ENCODE measurements around the gene FXYD2. TPM values are rescaled to one million over a fixed set of nuclear protein-coding genes. Genes with fewer than 3 reads are reported as not detected.

The FXYD2 gene
- total RNA-seq, 2 donors from 2014 or later, result 3.0 TPM

GRCh38 chr11:117774553-117774952 lies 50.0 kb downstream of the FXYD2 start:
- H3K4me1 Mint-ChIP-seq, result no peaks in the 10 kb centered on the region
- H3K27ac Mint-ChIP-seq, result no peak overlapping the region
- no peak overlapping the region for H3K9ac ChIP-seq (ENCODE audit: extremely low read depth, low read length, poor library complexity, severe bottlenecking)
- H3K4me3 ChIP-seq (ENCODE audit: low read length), result no peak overlapping the region
- H3K27me3 Mint-ChIP-seq (ENCODE audit: insufficient read depth), result peaks cover 14% of the 10 kb centered on the region
- 91% methylated on average over 3 of the region's 3 CpGs; no CpG with 5 or more reads in 1 of the 2 experiments for WGBS, 2 experiments (ENCODE audit: insufficient coverage in 1 of 2, insufficient read length in 1 of 2)
- TF ChIP-seq CTCF (conservative IDR thresholded peaks at IDR 0.05), result no peak
- no peaks in the 10 kb centered on the region for H3K36me3 ChIP-seq (ENCODE audit: control insufficient read depth, insufficient read depth, low read length)
- no peak overlapping the region for H3K27ac ChIP-seq (ENCODE audit: low read depth, low read length)
- no peaks in the 10 kb centered on the region for H3K4me1 ChIP-seq (ENCODE audit: control insufficient read depth, insufficient read depth, low read length)
- peaks cover 9% of the 10 kb centered on the region for H3K36me3 Mint-ChIP-seq (ENCODE audit: low read depth)
- H3K27me3 ChIP-seq (ENCODE audit: control insufficient read depth, insufficient read depth, low read length, poor library complexity, severe bottlenecking), result peaks cover 24% of the 10 kb centered on the region
- no peak overlapping the region for H3K4me3 Mint-ChIP-seq
- no peaks in the 10 kb centered on the region for H3K9me3 Mint-ChIP-seq
- H3K9me3 ChIP-seq (ENCODE audit: control insufficient read depth, low read length), result no peaks in the 10 kb centered on the region
- DNase-seq, result no peak

GRCh38 chr11:117772360-117772759 lies 52.2 kb downstream of the FXYD2 start:
- H3K27me3 Mint-ChIP-seq (ENCODE audit: insufficient read depth), result peaks cover 9% of the 10 kb centered on the region
- Histone ChIP-seq H3K9me3 (ENCODE audit: control insufficient read depth, low read length) (no peaks in the 10 kb centered on the region), H3K9ac (ENCODE audit: extremely low read depth, low read length, poor library complexity, severe bottlenecking) (no peak overlapping the region), H3K4me1 (ENCODE audit: control insufficient read depth, insufficient read depth, low read length) (peaks cover 4% of the 10 kb centered on the region), H3K36me3 (ENCODE audit: control insufficient read depth, insufficient read depth, low read length) (no peaks in the 10 kb centered on the region), H3K27me3 (ENCODE audit: control insufficient read depth, insufficient read depth, low read length, poor library complexity, severe bottlenecking) (peaks cover 28% of the 10 kb centered on the region), H3K4me3 (ENCODE audit: low read length) (no peak overlapping the region), H3K27ac (ENCODE audit: low read depth, low read length) (no peak overlapping the region)
- no peak overlapping the region for H3K4me3 Mint-ChIP-seq
- peaks cover 9% of the 10 kb centered on the region for H3K36me3 Mint-ChIP-seq (ENCODE audit: low read depth)
- H3K9me3 Mint-ChIP-seq, result no peaks in the 10 kb centered on the region
- H3K27ac Mint-ChIP-seq, result no peak overlapping the region
- TF ChIP-seq CTCF (conservative IDR thresholded peaks at IDR 0.05), result no peak
- WGBS, 2 experiments (ENCODE audit: insufficient coverage in 1 of 2, insufficient read length in 1 of 2), result 90 to 94% methylated on average over 3 to 6 of the region's 6 CpGs
- peaks cover 1% of the 10 kb centered on the region for H3K4me1 Mint-ChIP-seq
- DNase-seq, result no peak

GRCh38 chr11:117771841-117772240 lies 52.7 kb downstream of the FXYD2 start:
- whole genome bisulfite sequencing, 2 experiments (ENCODE audit: insufficient coverage in 1 of 2, insufficient read length in 1 of 2), result 91 to 96% methylated on average over 7 of the region's 7 CpGs
- TF ChIP-seq CTCF (conservative IDR thresholded peaks at IDR 0.05), result no peak
- H3K27me3 ChIP-seq (ENCODE audit: control insufficient read depth, insufficient read depth, low read length, poor library complexity, severe bottlenecking), result peaks cover 32% of the 10 kb centered on the region
- no peak overlapping the region for H3K4me3 ChIP-seq (ENCODE audit: low read length)
- DNase-seq, result no peak
- Mint-ChIP-seq H3K4me3 (no peak overlapping the region), H3K4me1 (peaks cover 2% of the 10 kb centered on the region), H3K36me3 (ENCODE audit: low read depth) (peaks cover 7% of the 10 kb centered on the region), H3K9me3 (no peaks in the 10 kb centered on the region), H3K27ac (no peak overlapping the region), H3K27me3 (ENCODE audit: insufficient read depth) (peaks cover 9% of the 10 kb centered on the region)
- H3K9ac ChIP-seq (ENCODE audit: extremely low read depth, low read length, poor library complexity, severe bottlenecking), result no peak overlapping the region
- no peaks in the 10 kb centered on the region for H3K36me3 ChIP-seq (ENCODE audit: control insufficient read depth, insufficient read depth, low read length)
- no peaks in the 10 kb centered on the region for H3K9me3 ChIP-seq (ENCODE audit: control insufficient read depth, low read length)
- peaks cover 4% of the 10 kb centered on the region for H3K4me1 ChIP-seq (ENCODE audit: control insufficient read depth, insufficient read depth, low read length)
- H3K27ac ChIP-seq (ENCODE audit: low read depth, low read length), result no peak overlapping the region
